Osteoblast (primary cell): ENCODE data around the gene PPP3CA. TPM values are rescaled to one million over a fixed set of nuclear protein-coding genes. Genes with fewer than 3 reads are reported as not detected.

Experiments used
- DNase-seq: peaks from one replicate; pipeline ENCODE4 v3.0.0; 2011; ENCODE audit warnings: low spot score, mixed read lengths; ENCODE audit not compliant: insufficient read length; ENCODE audit errors: missing footprints
- H2AFZ ChIP-seq: 2 replicates; pipeline ENCODE4 v1.6.0; 2011; ENCODE audit warnings: mild to moderate bottlenecking, low read length
- H3K27ac ChIP-seq: 2 replicates; pipeline ENCODE4 v1.5.1; 2011; ENCODE audit warnings: mild to moderate bottlenecking, low read depth, low read length, moderate library complexity
- H3K27me3 ChIP-seq: 2 replicates; pipeline ENCODE4 v1.6.0; 2012; ENCODE audit warnings: mild to moderate bottlenecking, control low read depth, inconsistent platforms, low read length, moderate library complexity; ENCODE audit not compliant: insufficient read depth
- H3K36me3 ChIP-seq: 2 replicates; pipeline ENCODE4 v1.5.1; 2011; ENCODE audit warnings: mild to moderate bottlenecking, low read length, control low read depth, moderate library complexity; ENCODE audit not compliant: insufficient read depth
- H3K4me1 ChIP-seq: 2 replicates; pipeline ENCODE4 v1.5.1; 2011; ENCODE audit warnings: mild to moderate bottlenecking, low read length, control low read depth, moderate library complexity; ENCODE audit not compliant: insufficient read depth
- H3K4me2 ChIP-seq: 2 replicates; pipeline ENCODE4 v1.6.0; 2011; ENCODE audit warnings: mild to moderate bottlenecking, low read length; ENCODE audit not compliant: insufficient read depth
- H3K4me3 ChIP-seq: fragments of 200-600 bp; sonication (generic); 3 replicates; pipeline ENCODE4 v1.5.1; 2012; ENCODE audit warnings: mild to moderate bottlenecking, low read length, inconsistent platforms; ENCODE audit not compliant: insufficient read depth
- H3K79me2 ChIP-seq: 2 replicates; pipeline ENCODE4 v1.6.0; 2012; ENCODE audit warnings: mild to moderate bottlenecking, low read length, control low read depth, inconsistent platforms; ENCODE audit not compliant: insufficient read depth
- H3K9me3 ChIP-seq: 2 replicates; pipeline ENCODE4 v1.5.1; 2011; ENCODE audit warnings: low read depth, low read length, control low read depth
- H4K20me1 ChIP-seq: 2 replicates; pipeline ENCODE4 v1.6.0; 2012; ENCODE audit warnings: mild to moderate bottlenecking, low read length, control low read depth; ENCODE audit not compliant: insufficient read depth
- CTCF ChIP-seq: IDR thresholded peaks from 2 replicates; pipeline ENCODE4 v1.5.1; 2011; ENCODE audit warnings: mild to moderate bottlenecking, low read depth, low read length, moderate library complexity; ENCODE audit errors: extremely low read depth
- total RNA-seq: library from RNA; depleted of rRNA; stranded (reverse); fragments of >200 nt; gene quantifications from 2 replicates; pipeline ENCODE4 v1.2.3, GENCODE V29; 2012

PPP3CA gene
- total RNA-seq, 1 donor, result 80.0 TPM

GRCh38 chr4:101244349-101244748, 103.0 kb downstream of the PPP3CA start:
- peaks cover 73% of the 10 kb centered on the region for H3K79me2 ChIP-seq
- no peak for DNase-seq
- no peaks in the 10 kb centered on the region for H3K27me3 ChIP-seq
- no peak overlapping the region for H3K4me2 ChIP-seq
- no peak for TF ChIP-seq CTCF
- H4K20me1 ChIP-seq, result peaks cover 10% of the 10 kb centered on the region
- H3K27ac ChIP-seq, result no peak overlapping the region
- no peak overlapping the region for H3K4me3 ChIP-seq
- H2AFZ ChIP-seq, result no peak overlapping the region
- no peaks in the 10 kb centered on the region for H3K36me3 ChIP-seq
- no peaks in the 10 kb centered on the region for H3K9me3 ChIP-seq
- peaks cover 6% of the 10 kb centered on the region for H3K4me1 ChIP-seq

GRCh38 chr4:101242441-101242840, 104.9 kb downstream of the PPP3CA start:
- Histone ChIP-seq H3K36me3 (no peaks in the 10 kb centered on the region), H3K27me3 (no peaks in the 10 kb centered on the region), H3K4me2 (no peak overlapping the region), H2AFZ (no peak overlapping the region), H3K79me2 (peaks cover 83% of the 10 kb centered on the region), H3K4me1 (peaks cover 16% of the 10 kb centered on the region), H3K9me3 (no peaks in the 10 kb centered on the region), H3K27ac (no peak overlapping the region), H3K4me3 (no peak overlapping the region), H4K20me1 (peaks cover 18% of the 10 kb centered on the region)
- DNase-seq, result no peak
- no peak for TF ChIP-seq CTCF

- no peaks in the 10 kb centered on the region for H3K36me3 ChIP-seq
- peaks cover 87% of the 10 kb centered on the region for H3K79me2 ChIP-seq
- no peak for TF ChIP-seq CTCF
- no peak overlapping the region for H2AFZ ChIP-seq
- DNase-seq, result no peak
- no peaks in the 10 kb centered on the region for H3K9me3 ChIP-seq
- no peak overlapping the region for H3K27ac ChIP-seq
- H3K27me3 ChIP-seq, result no peaks in the 10 kb centered on the region
- peaks cover 16% of the 10 kb centered on the region for H3K4me1 ChIP-seq
- H3K4me3 ChIP-seq, result no peak overlapping the region
- H4K20me1 ChIP-seq, result peaks cover 22% of the 10 kb centered on the region
- H3K4me2 ChIP-seq, result no peak overlapping the region
Measured at GRCh38 chr4:101240099-101240498, 107.2 kb downstream of the PPP3CA start.

- H3K4me2 ChIP-seq, result peak overlapping the region; percentile 35
- no peak overlapping the region for H3K4me3 ChIP-seq
- H3K4me1 ChIP-seq, result peaks cover 16% of the 10 kb centered on the region
- no peak for TF ChIP-seq CTCF
- DNase-seq, result no peak
- H3K36me3 ChIP-seq, result no peaks in the 10 kb centered on the region
- H3K27ac ChIP-seq, result peak overlapping the region; percentile 30
- peaks cover 85% of the 10 kb centered on the region for H3K79me2 ChIP-seq
- no peak overlapping the region for H2AFZ ChIP-seq
- peaks cover 22% of the 10 kb centered on the region for H4K20me1 ChIP-seq
- H3K9me3 ChIP-seq, result no peaks in the 10 kb centered on the region
- no peaks in the 10 kb centered on the region for H3K27me3 ChIP-seq
Measured at GRCh38 chr4:101239665-101240064, 107.7 kb downstream of the PPP3CA start.
